Measurements from ENCODE around the gene PHF12.

DNA sequence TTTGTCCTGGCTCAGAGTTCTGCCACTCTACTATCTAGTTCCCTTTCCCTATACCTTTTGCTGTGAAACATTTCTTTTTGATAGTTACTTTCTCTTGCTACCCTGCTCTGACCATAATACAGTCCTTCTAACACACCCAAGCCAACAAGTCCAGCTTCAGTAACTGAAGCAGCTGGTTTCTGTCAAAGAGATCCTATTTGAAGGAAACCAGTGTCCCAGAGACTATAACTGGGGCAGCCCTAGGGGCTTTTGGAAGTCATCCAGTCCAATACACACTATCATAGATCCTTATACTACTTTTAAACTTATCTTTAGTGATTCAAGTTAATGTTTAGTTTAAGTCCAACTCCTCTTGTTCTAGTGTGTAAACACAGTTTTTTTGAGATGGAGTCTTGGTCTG lies 31.1 kb downstream of the PHF12 start:
- TF ChIP-seq POLR2AphosphoS5 (IDR thresholded peaks at IDR 0.05) (no peak), POLR2A (IDR thresholded peaks at IDR 0.05) (no peak), EP300 (IDR thresholded peaks at IDR 0.05) (no peak)
- TF ChIP-seq, protein P1, sequence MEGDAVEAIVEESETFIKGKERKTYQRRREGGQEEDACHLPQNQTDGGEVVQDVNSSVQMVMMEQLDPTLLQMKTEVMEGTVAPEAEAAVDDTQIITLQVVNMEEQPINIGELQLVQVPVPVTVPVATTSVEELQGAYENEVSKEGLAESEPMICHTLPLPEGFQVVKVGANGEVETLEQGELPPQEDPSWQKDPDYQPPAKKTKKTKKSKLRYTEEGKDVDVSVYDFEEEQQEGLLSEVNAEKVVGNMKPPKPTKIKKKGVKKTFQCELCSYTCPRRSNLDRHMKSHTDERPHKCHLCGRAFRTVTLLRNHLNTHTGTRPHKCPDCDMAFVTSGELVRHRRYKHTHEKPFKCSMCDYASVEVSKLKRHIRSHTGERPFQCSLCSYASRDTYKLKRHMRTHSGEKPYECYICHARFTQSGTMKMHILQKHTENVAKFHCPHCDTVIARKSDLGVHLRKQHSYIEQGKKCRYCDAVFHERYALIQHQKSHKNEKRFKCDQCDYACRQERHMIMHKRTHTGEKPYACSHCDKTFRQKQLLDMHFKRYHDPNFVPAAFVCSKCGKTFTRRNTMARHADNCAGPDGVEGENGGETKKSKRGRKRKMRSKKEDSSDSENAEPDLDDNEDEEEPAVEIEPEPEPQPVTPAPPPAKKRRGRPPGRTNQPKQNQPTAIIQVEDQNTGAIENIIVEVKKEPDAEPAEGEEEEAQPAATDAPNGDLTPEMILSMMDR (IDR thresholded peaks at IDR 0.05), result no peak

Measured in sigmoid colon (tissue), 4 donors.